ENCODE data around the gene KCTD5.

The KCTD5 gene

GRCh38 chr16:2752850-2753732 is 70.8 kb downstream of the KCTD5 start:
- H3K9ac ChIP-seq (ENCODE audit: low read length), result peak overlapping the region; percentile 100
- H4K5ac ChIP-seq (ENCODE audit: low read length), result no peak overlapping the region
- H3K79me2 ChIP-seq (ENCODE audit: control insufficient read depth, insufficient read depth, low read length), result peaks cover 52% of the 10 kb centered on the region
- no peaks in the 10 kb centered on the region for H3K27me3 ChIP-seq (ENCODE audit: insufficient read depth, low read length, poor library complexity)
- H3K36me3 ChIP-seq (ENCODE audit: control insufficient read depth, insufficient read depth, low read length), result peaks cover 8% of the 10 kb centered on the region
- peaks cover 8% of the 10 kb centered on the region for H3K79me1 ChIP-seq (ENCODE audit: low read length)
- peak overlapping the region; percentile 100 for H3K56ac ChIP-seq (ENCODE audit: low read length)
- H3K4me1 ChIP-seq (ENCODE audit: control insufficient read depth, low read depth, low read length), result peaks cover 11% of the 10 kb centered on the region
- peak overlapping the region; percentile 58 for H2BK5ac ChIP-seq (ENCODE audit: low read length)
- peak overlapping the region; percentile 89 for H3K4ac ChIP-seq (ENCODE audit: low read depth, low read length)
- DNase-seq, result peak; percentile 88
- peak overlapping the region; percentile 83 for H3K4me2 ChIP-seq (ENCODE audit: low read length)
- peak overlapping the region; percentile 97 for H3K18ac ChIP-seq (ENCODE audit: low read length)
- H4K8ac ChIP-seq (ENCODE audit: low read depth, low read length), result peak overlapping the region; percentile 77
- H3K4me3 ChIP-seq (ENCODE audit: low read length), result peak overlapping the region; percentile 89
- peak overlapping the region; percentile 30 for H2AK5ac ChIP-seq (ENCODE audit: low read length)
- H3K27ac ChIP-seq (ENCODE audit: low read depth, low read length), result peak overlapping the region; percentile 100
- peak overlapping the region; percentile 3 for H3K23ac ChIP-seq (ENCODE audit: low read length)
- H2BK120ac ChIP-seq (ENCODE audit: low read depth, low read length), result peak overlapping the region; percentile 47
- no CpG with 5 or more reads among the region's 82 CpGs for WGBS (ENCODE audit: extremely low coverage, insufficient coverage, low lambda C conversion rate)
- no peak overlapping the region for H2BK15ac ChIP-seq (replicated peaks; ENCODE audit: low read depth)

GRCh38 chr16:2753733-2754020 is 71.4 kb downstream of the KCTD5 start:
- no peak for DNase-seq
- Histone ChIP-seq H3K18ac (ENCODE audit: low read length) (no peak overlapping the region), H3K27me3 (ENCODE audit: insufficient read depth, low read length, poor library complexity) (no peaks in the 10 kb centered on the region), H3K56ac (ENCODE audit: low read length) (peak overlapping the region; percentile 100), H2AK5ac (ENCODE audit: low read length) (no peak overlapping the region), H4K8ac (ENCODE audit: low read depth, low read length) (no peak overlapping the region), H3K27ac (ENCODE audit: low read depth, low read length) (peak overlapping the region; percentile 100), H3K9ac (ENCODE audit: low read length) (peak overlapping the region; percentile 100), H2BK15ac (replicated peaks; ENCODE audit: low read depth) (no peak overlapping the region), H3K79me2 (ENCODE audit: control insufficient read depth, insufficient read depth, low read length) (peaks cover 57% of the 10 kb centered on the region), H2BK5ac (ENCODE audit: low read length) (peak overlapping the region; percentile 58), H3K4ac (ENCODE audit: low read depth, low read length) (no peak overlapping the region), H3K4me1 (ENCODE audit: control insufficient read depth, low read depth, low read length) (peaks cover 11% of the 10 kb centered on the region), H4K5ac (ENCODE audit: low read length) (no peak overlapping the region), H3K36me3 (ENCODE audit: control insufficient read depth, insufficient read depth, low read length) (peaks cover 11% of the 10 kb centered on the region), H3K4me2 (ENCODE audit: low read length) (peak overlapping the region; percentile 83), H3K79me1 (ENCODE audit: low read length) (peaks cover 10% of the 10 kb centered on the region), H3K23ac (ENCODE audit: low read length) (peak overlapping the region; percentile 3), H3K4me3 (ENCODE audit: low read length) (peak overlapping the region; percentile 89), H2BK120ac (ENCODE audit: low read depth, low read length) (no peak overlapping the region)
- no CpG with 5 or more reads among the region's 7 CpGs for whole genome bisulfite sequencing (ENCODE audit: extremely low coverage, insufficient coverage, low lambda C conversion rate)

- Histone ChIP-seq H3K4me2 (ENCODE audit: low read length) (peak overlapping the region; percentile 23), H4K8ac (ENCODE audit: low read depth, low read length) (no peak overlapping the region), H3K9ac (ENCODE audit: low read length) (peak overlapping the region; percentile 37), H3K4me3 (ENCODE audit: low read length) (no peak overlapping the region), H4K5ac (ENCODE audit: low read length) (no peak overlapping the region), H3K23ac (ENCODE audit: low read length) (no peak overlapping the region), H3K27ac (ENCODE audit: low read depth, low read length) (no peak overlapping the region), H3K4ac (ENCODE audit: low read depth, low read length) (no peak overlapping the region), H3K36me3 (ENCODE audit: control insufficient read depth, insufficient read depth, low read length) (peaks cover 25% of the 10 kb centered on the region), H2BK5ac (ENCODE audit: low read length) (no peak overlapping the region), H3K79me2 (ENCODE audit: control insufficient read depth, insufficient read depth, low read length) (peaks cover 71% of the 10 kb centered on the region), H3K18ac (ENCODE audit: low read length) (no peak overlapping the region), H3K27me3 (ENCODE audit: insufficient read depth, low read length, poor library complexity) (no peaks in the 10 kb centered on the region), H3K56ac (ENCODE audit: low read length) (peak overlapping the region; percentile 65), H2BK120ac (ENCODE audit: low read depth, low read length) (no peak overlapping the region), H3K4me1 (ENCODE audit: control insufficient read depth, low read depth, low read length) (peaks cover 11% of the 10 kb centered on the region), H3K79me1 (ENCODE audit: low read length) (peaks cover 21% of the 10 kb centered on the region), H2BK15ac (replicated peaks; ENCODE audit: low read depth) (no peak overlapping the region), H2AK5ac (ENCODE audit: low read length) (no peak overlapping the region)
- no peak for DNase-seq
- 100% methylated on average over 1 of the region's 3 CpGs for WGBS (ENCODE audit: extremely low coverage, insufficient coverage, low lambda C conversion rate)
These were observed 72.8 kb downstream of the KCTD5 start for GRCh38 chr16:2755158-2755557.

- H2BK120ac ChIP-seq (ENCODE audit: low read depth, low read length), result no peak overlapping the region
- no peaks in the 10 kb centered on the region for H3K27me3 ChIP-seq (ENCODE audit: insufficient read depth, low read length, poor library complexity)
- WGBS (ENCODE audit: extremely low coverage, insufficient coverage, low lambda C conversion rate), result no CpG with 5 or more reads among the region's 30 CpGs
- H4K8ac ChIP-seq (ENCODE audit: low read depth, low read length), result no peak overlapping the region
- no peak overlapping the region for H3K4me2 ChIP-seq (ENCODE audit: low read length)
- H3K56ac ChIP-seq (ENCODE audit: low read length), result peak overlapping the region; percentile 46
- H3K23ac ChIP-seq (ENCODE audit: low read length), result peak overlapping the region; percentile 97
- H3K9ac ChIP-seq (ENCODE audit: low read length), result peak overlapping the region; percentile 43
- no peak for DNase-seq
- H3K27ac ChIP-seq (ENCODE audit: low read depth, low read length), result no peak overlapping the region
- no peak overlapping the region for H4K5ac ChIP-seq (ENCODE audit: low read length)
- peaks cover 75% of the 10 kb centered on the region for H3K79me2 ChIP-seq (ENCODE audit: control insufficient read depth, insufficient read depth, low read length)
- H3K4ac ChIP-seq (ENCODE audit: low read depth, low read length), result no peak overlapping the region
- no peak overlapping the region for H2BK5ac ChIP-seq (ENCODE audit: low read length)
- no peak overlapping the region for H2AK5ac ChIP-seq (ENCODE audit: low read length)
- H3K18ac ChIP-seq (ENCODE audit: low read length), result no peak overlapping the region
- H3K79me1 ChIP-seq (ENCODE audit: low read length), result peaks cover 21% of the 10 kb centered on the region
- H2BK15ac ChIP-seq (replicated peaks; ENCODE audit: low read depth), result no peak overlapping the region
- peaks cover 29% of the 10 kb centered on the region for H3K36me3 ChIP-seq (ENCODE audit: control insufficient read depth, insufficient read depth, low read length)
- peaks cover 8% of the 10 kb centered on the region for H3K4me1 ChIP-seq (ENCODE audit: control insufficient read depth, low read depth, low read length)
- no peak overlapping the region for H3K4me3 ChIP-seq (ENCODE audit: low read length)
These were observed 74.1 kb downstream of the KCTD5 start for GRCh38 chr16:2756288-2757015.

- Histone ChIP-seq H3K9ac (ENCODE audit: low read length) (no peak overlapping the region), H3K4me1 (ENCODE audit: control insufficient read depth, low read depth, low read length) (peaks cover 5% of the 10 kb centered on the region), H3K36me3 (ENCODE audit: control insufficient read depth, insufficient read depth, low read length) (peaks cover 38% of the 10 kb centered on the region)
These were observed 75.0 kb downstream of the KCTD5 start for GRCh38 chr16:2757344-2757743.

More at GRCh38 chr16:2757344-2757743, 75.0 kb downstream of the KCTD5 start:
- Histone ChIP-seq H3K79me1 (ENCODE audit: low read length) (peaks cover 24% of the 10 kb centered on the region), H2BK15ac (replicated peaks; ENCODE audit: low read depth) (no peak overlapping the region), H4K8ac (ENCODE audit: low read depth, low read length) (no peak overlapping the region), H3K4me3 (ENCODE audit: low read length) (no peak overlapping the region), H3K4ac (ENCODE audit: low read depth, low read length) (no peak overlapping the region), H2BK120ac (ENCODE audit: low read depth, low read length) (no peak overlapping the region), H3K79me2 (ENCODE audit: control insufficient read depth, insufficient read depth, low read length) (peaks cover 84% of the 10 kb centered on the region), H3K18ac (ENCODE audit: low read length) (no peak overlapping the region), H3K27ac (ENCODE audit: low read depth, low read length) (no peak overlapping the region), H4K5ac (ENCODE audit: low read length) (no peak overlapping the region), H3K4me2 (ENCODE audit: low read length) (no peak overlapping the region), H2AK5ac (ENCODE audit: low read length) (no peak overlapping the region), H3K56ac (ENCODE audit: low read length) (no peak overlapping the region), H3K23ac (ENCODE audit: low read length) (no peak overlapping the region), H2BK5ac (ENCODE audit: low read length) (no peak overlapping the region), H3K27me3 (ENCODE audit: insufficient read depth, low read length, poor library complexity) (no peaks in the 10 kb centered on the region)
- WGBS (ENCODE audit: extremely low coverage, insufficient coverage, low lambda C conversion rate), result no CpG with 5 or more reads among the region's 11 CpGs
- DNase-seq, result no peak
